HEK293 (cell line): ENCODE results near the gene LPP.

Experiments used
- CTCF ChIP-seq: fragments of 450-650 bp; formaldehyde crosslinking; IDR thresholded peaks from 2 replicates; pipeline ENCODE4 v1.5.1; 2016; ENCODE audit warnings: missing biosample characterization, missing genetic modification characterization
- HOXA7 ChIP-seq: sonication (generic); formaldehyde crosslinking; IDR thresholded peaks from 2 replicates; pipeline ENCODE4 v1.8.1; 2022; ENCODE audit warnings: missing genetic modification reagents, borderline replicate concordance
- KLF10 ChIP-seq: fragments of 450-650 bp; IDR thresholded peaks from 2 replicates; pipeline ENCODE4 v1.5.1; 2018; ENCODE audit warnings: missing biosample characterization, mild to moderate bottlenecking, missing genetic modification characterization
- ZBTB48 ChIP-seq: fragments of 450-650 bp; formaldehyde crosslinking; IDR thresholded peaks from 2 replicates; pipeline ENCODE4 v1.5.1; 2016; ENCODE audit warnings: missing biosample characterization, missing genetic modification characterization
- TF ChIP-seq, protein P1 (sequence below): fragments of 450-650 bp; formaldehyde crosslinking; IDR thresholded peaks from 2 replicates; pipeline ENCODE4 v1.5.1; 2017; ENCODE audit warnings: missing biosample characterization, mild to moderate bottlenecking, missing genetic modification characterization, moderate library complexity

DNA sequence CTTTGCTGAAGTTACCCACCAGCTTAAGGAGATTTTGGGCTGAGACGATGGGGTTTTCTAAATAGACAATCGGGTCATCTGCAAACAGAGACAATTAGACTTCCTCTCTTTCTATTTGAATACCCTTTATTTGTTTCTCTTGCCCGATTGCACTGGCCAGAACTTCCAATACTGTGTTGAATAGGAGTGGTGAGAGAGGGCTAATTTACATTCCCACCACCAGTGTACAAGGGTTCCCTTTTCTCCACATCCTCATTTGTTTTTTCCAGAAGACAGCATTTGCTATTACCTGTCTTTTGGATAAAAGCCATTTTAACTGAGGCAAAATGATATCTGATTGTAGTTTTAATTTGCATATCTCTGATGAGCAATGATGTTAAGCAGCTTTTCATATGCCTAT lies 687.9 kb downstream of the LPP start:
- TF ChIP-seq KLF10 (tag by site-specific recombination) (no peak), CTCF (no peak), ZBTB48 (tag by site-specific recombination) (no peak), HOXA7 (CRISPR knock-in tag) (no peak)
- TF ChIP-seq, protein P1, sequence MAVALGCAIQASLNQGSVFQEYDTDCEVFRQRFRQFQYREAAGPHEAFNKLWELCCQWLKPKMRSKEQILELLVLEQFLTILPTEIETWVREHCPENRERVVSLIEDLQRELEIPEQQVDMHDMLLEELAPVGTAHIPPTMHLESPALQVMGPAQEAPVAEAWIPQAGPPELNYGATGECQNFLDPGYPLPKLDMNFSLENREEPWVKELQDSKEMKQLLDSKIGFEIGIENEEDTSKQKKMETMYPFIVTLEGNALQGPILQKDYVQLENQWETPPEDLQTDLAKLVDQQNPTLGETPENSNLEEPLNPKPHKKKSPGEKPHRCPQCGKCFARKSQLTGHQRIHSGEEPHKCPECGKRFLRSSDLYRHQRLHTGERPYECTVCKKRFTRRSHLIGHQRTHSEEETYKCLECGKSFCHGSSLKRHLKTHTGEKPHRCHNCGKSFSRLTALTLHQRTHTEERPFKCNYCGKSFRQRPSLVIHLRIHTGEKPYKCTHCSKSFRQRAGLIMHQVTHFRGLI (tag by site-specific recombination), result no peak
